ENCODE results near the gene KCNAB2. TPM values are rescaled to one million over a fixed set of nuclear protein-coding genes. Genes with fewer than 3 reads are reported as not detected.

KCNAB2 gene
- total RNA-seq, 1 experiment from 2014 or later, result 11.0 TPM

DNA sequence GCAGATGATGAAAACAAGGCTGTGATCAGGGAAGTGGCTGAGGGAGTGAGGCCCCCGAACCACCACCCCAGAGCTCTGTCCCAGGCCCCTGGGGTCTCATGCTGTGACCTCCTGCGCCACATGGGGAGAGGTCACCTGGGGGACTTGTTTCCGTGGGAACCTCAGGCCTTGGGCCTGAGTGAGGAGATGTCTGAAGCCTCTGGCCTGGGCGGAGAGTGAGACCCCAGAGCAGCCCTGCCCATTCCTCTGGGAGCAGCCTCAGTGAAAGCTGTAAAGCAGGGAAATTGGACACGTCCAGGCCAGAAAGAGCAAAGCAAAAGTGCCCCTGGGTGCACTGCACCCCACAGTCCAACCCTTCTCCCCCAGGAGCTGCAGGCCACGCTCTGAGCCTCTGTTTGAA is 37.0 kb upstream of the KCNAB2 start:
- no peaks in the 10 kb centered on the region for H3K27me3 ChIP-seq (replicated peaks; ENCODE audit: control insufficient read depth, insufficient read depth, low read length)
- intact Hi-C loops (cut with micrococcal nuclease; ENCODE audit: unreplicated experiment), result no loop called here
- TF ChIP-seq, protein P1, sequence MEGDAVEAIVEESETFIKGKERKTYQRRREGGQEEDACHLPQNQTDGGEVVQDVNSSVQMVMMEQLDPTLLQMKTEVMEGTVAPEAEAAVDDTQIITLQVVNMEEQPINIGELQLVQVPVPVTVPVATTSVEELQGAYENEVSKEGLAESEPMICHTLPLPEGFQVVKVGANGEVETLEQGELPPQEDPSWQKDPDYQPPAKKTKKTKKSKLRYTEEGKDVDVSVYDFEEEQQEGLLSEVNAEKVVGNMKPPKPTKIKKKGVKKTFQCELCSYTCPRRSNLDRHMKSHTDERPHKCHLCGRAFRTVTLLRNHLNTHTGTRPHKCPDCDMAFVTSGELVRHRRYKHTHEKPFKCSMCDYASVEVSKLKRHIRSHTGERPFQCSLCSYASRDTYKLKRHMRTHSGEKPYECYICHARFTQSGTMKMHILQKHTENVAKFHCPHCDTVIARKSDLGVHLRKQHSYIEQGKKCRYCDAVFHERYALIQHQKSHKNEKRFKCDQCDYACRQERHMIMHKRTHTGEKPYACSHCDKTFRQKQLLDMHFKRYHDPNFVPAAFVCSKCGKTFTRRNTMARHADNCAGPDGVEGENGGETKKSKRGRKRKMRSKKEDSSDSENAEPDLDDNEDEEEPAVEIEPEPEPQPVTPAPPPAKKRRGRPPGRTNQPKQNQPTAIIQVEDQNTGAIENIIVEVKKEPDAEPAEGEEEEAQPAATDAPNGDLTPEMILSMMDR (IDR thresholded peaks at IDR 0.05; ENCODE audit: insufficient read depth in 1 of 2, low read depth in 1 of 2, low read length in 1 of 2, severe bottlenecking in 1 of 2, unreplicated experiment in 1 of 2), result no peak
- no peaks in the 10 kb centered on the region for H3K36me3 ChIP-seq (ENCODE audit: control insufficient read depth, insufficient read depth, low read length)
- Mint-ChIP-seq H3K36me3 (ENCODE audit: insufficient read depth, unreplicated experiment) (peaks cover 8% of the 10 kb centered on the region), H3K9me3 (ENCODE audit: unreplicated experiment) (no peaks in the 10 kb centered on the region), H3K4me3 (ENCODE audit: unreplicated experiment) (no peak overlapping the region), H3K4me1 (ENCODE audit: low read depth, unreplicated experiment) (peaks cover 7% of the 10 kb centered on the region), H3K27ac (ENCODE audit: unreplicated experiment) (peak overlapping the region; percentile 83), H3K27me3 (ENCODE audit: insufficient read depth, unreplicated experiment) (no peaks in the 10 kb centered on the region)
- no peaks in the 10 kb centered on the region for H3K9me3 ChIP-seq
- H3K4me1 ChIP-seq, result peaks cover 16% of the 10 kb centered on the region
- DNase-seq, result no peak
- H3K4me3 ChIP-seq (ENCODE audit: low read depth, low read length), result no peak overlapping the region
- ChIA-PET CTCF (no interaction called here), POLR2A (no interaction called here)
- BruUV-seq (replicated peaks), result no TSS peak

DNA sequence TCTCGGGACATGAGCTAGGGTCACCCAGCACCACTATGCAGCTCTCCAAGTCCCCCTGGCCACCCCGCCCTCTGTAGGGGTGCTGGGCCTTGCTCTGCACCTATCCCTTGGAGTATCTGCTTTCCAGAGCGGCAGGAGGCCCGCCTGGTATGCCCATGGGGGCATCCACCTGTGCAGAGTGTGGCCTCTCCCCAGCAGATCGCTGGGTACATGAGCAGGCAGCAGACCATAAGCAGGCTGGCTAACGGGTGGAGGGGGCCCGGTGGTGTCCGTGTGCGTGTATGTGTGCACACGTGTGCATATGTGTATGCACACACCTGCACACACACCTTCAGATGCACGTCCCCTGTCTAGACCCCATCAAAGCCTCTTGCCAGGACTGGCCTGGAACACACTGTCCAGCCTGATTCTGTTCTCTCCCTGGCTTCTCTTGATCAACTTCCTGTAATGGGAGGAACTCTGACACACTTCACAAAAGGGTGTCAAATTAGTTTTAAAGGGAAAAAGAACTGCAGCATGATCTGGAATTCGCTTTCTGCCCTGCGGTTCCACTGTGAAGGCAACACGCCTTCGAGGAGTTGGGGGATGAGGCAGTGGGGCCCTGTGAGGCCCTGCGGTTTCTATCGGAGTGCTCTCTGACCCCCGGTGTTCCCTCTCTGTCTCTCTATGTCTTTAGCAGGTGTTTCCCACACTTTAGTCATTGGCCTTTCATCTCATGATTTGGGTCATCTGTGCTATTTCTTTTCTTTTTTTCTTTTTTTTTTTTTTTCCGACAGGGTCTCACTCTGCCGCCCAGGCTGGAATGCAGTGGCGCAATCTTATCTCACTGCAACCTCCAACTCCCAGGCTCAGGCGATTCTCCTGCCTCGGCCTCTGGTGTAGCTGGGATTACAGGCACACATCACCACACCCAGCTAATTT is 36.3 kb upstream of the KCNAB2 start:
- peaks cover 7% of the 10 kb centered on the region for H3K4me1 Mint-ChIP-seq (ENCODE audit: low read depth, unreplicated experiment)
- Histone ChIP-seq H3K27me3 (replicated peaks; ENCODE audit: control insufficient read depth, insufficient read depth, low read length) (no peaks in the 10 kb centered on the region), H3K9me3 (no peaks in the 10 kb centered on the region), H3K4me3 (ENCODE audit: low read depth, low read length) (no peak overlapping the region), H3K4me1 (peaks cover 16% of the 10 kb centered on the region), H3K36me3 (ENCODE audit: control insufficient read depth, insufficient read depth, low read length) (no peaks in the 10 kb centered on the region)
- BruUV-seq (replicated peaks), result no TSS peak
- peaks cover 8% of the 10 kb centered on the region for H3K36me3 Mint-ChIP-seq (ENCODE audit: insufficient read depth, unreplicated experiment)
- peak overlapping the region; percentile 43 for H3K4me3 Mint-ChIP-seq (ENCODE audit: unreplicated experiment)
- TF ChIP-seq, protein P1 (IDR thresholded peaks at IDR 0.05; ENCODE audit: insufficient read depth in 1 of 2, low read depth in 1 of 2, low read length in 1 of 2, severe bottlenecking in 1 of 2, unreplicated experiment in 1 of 2), result no peak
- intact Hi-C loops (cut with micrococcal nuclease; ENCODE audit: unreplicated experiment), result no loop called here
- H3K27me3 Mint-ChIP-seq (ENCODE audit: insufficient read depth, unreplicated experiment), result no peaks in the 10 kb centered on the region
- CTCF ChIA-PET, result no interaction called here
- peak; percentile 53 to 69 for DNase-seq
- POLR2A ChIA-PET, result no interaction called here
- no peaks in the 10 kb centered on the region for H3K9me3 Mint-ChIP-seq (ENCODE audit: unreplicated experiment)
- H3K27ac Mint-ChIP-seq (ENCODE audit: unreplicated experiment), result peak overlapping the region; percentile 83

DNA sequence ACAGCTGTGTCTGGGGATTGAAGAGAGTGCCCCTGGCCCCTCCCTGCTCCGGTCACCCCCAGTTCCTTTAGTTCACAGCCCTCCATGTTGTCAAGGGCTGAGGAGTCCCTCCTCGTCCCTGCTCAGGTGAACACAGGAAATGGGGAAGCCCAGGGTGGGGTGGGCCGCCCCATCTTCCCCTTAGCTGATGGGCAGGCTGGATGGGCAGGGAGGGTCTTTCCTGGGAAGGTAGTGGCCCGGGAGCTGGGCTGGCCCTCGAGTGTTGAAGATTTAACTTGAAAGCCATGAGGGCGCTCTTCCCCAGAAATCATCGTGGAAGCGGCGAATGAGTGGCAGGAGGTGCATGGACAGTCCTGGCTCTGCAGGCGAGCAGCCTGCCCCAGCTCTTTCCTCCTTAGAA is 35.1 kb upstream of the KCNAB2 start:
- no TSS peak for BruUV-seq (replicated peaks)
- CTCF ChIA-PET, result no interaction called here
- Histone ChIP-seq H3K4me1 (peaks cover 16% of the 10 kb centered on the region), H3K27me3 (replicated peaks; ENCODE audit: control insufficient read depth, insufficient read depth, low read length) (no peaks in the 10 kb centered on the region), H3K4me3 (ENCODE audit: low read depth, low read length) (no peak overlapping the region), H3K9me3 (no peaks in the 10 kb centered on the region), H3K36me3 (ENCODE audit: control insufficient read depth, insufficient read depth, low read length) (no peaks in the 10 kb centered on the region)
- no peaks in the 10 kb centered on the region for H3K9me3 Mint-ChIP-seq (ENCODE audit: unreplicated experiment)
- TF ChIP-seq, protein P1 (IDR thresholded peaks at IDR 0.05; ENCODE audit: insufficient read depth in 1 of 2, low read depth in 1 of 2, low read length in 1 of 2, severe bottlenecking in 1 of 2, unreplicated experiment in 1 of 2), result no peak
- H3K4me3 Mint-ChIP-seq (ENCODE audit: unreplicated experiment), result no peak overlapping the region
- H3K27me3 Mint-ChIP-seq (ENCODE audit: insufficient read depth, unreplicated experiment), result no peaks in the 10 kb centered on the region
- POLR2A ChIA-PET, result no interaction called here
- H3K36me3 Mint-ChIP-seq (ENCODE audit: insufficient read depth, unreplicated experiment), result peaks cover 8% of the 10 kb centered on the region
- peak overlapping the region; percentile 59 for H3K27ac Mint-ChIP-seq (ENCODE audit: unreplicated experiment)
- peaks cover 7% of the 10 kb centered on the region for H3K4me1 Mint-ChIP-seq (ENCODE audit: low read depth, unreplicated experiment)
- no peak for DNase-seq
- intact Hi-C loops (cut with micrococcal nuclease; ENCODE audit: unreplicated experiment), result no loop called here
